ENCODE data around the gene PPM1K.

Gene PPM1K

DNA sequence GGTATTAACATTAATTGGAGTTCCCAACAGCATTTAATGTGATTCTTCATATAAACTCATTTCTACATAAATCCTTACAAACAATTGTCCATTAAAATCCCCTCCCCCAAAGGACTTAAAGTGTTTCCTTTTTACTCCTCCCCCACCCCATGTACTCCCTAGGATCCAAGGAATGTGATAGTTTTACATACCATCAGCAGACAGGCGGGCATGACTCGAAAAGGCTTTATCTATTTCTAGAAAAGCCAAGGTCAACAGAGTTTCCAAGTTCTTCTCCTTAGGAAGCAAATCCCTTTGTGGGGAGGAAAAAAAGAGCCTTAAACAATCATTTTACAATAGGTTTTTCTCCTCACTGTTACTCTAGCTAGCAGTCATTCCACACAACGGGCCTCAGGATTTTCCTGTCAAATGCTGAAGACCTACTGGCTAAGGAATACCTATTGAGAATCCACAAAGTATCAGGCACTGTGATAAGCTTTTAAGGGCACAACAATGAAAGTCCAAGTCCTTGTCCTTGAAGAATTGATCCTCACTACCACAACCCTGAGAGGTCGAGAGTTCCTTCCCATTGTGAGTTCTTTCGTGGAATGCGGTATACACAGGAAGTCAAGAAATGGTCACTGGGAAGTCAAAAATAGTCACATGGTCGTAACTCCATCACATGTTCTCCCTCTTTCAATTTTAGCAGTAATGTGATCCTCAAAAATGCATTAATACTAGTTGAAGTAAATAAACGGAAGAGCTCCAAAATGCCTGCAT lies 7.2 kb downstream of the PPM1K start:
- no peak for DNase-seq

DNA sequence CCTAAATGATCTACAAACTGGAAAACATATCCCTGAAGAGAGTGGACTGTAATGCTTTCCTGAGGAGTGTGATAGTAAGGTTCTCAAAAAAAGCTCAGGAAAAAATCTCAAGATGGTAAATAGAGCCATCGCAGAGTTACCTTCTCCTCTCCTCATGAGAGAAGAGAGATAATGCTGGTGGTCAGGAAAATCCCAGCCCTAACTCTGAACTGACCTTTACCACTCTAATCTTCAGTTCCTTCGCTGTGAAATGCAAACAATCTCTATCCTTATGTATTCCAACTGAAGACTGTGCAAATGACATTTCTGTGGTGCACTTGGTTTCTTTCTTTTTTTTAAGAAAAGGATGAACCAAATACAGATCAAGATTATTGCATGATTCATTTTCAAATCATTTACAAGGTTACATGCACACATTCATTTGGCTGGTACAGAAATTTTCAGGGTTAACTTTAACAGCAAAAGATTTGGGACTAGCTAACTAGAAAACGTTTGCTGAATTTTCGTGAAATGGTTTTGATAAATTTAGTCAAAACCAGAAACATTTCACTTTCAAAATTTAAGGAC lies 8.3 kb downstream of the PPM1K start:
- no peak for DNase-seq

DNA sequence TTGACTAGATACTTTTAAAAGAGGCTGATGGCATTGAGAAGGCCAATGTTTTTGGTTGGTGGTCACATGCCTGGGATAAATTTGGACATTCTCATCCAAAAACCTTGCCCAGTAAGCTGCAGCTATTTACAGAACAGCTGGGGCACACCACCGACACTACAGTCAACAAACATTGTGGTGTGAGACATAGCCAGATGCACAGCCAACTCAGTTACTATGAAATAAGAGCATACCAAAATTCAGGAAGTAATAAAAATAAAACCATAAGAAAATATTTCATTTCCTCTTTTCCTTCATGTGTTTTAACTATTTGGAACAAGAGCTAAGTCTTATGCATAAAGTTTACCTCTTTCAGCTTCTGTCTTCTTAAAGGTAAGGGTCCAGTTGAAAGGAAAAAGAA lies 8.8 kb downstream of the PPM1K start:
- DNase-seq: no peak

DNA sequence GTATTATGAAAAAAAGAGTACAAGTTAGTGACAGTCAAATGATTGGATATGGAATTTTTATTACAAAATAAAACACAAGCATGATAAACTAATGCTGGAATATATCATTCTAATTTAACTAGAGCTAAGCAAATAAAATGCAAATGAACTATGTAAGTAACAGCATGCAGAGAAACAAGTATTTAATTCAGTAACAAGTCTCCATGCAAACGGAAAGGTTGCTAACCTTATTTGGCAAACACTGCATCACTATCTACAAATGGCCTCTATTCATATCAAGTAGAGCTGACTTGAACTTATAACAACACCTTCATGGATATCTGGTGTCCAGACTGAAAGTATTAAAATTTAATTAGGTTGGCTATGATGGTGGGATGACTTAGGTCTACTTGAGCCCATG lies 15.4 kb downstream of the PPM1K start:
- DNase-seq: no peak

DNA sequence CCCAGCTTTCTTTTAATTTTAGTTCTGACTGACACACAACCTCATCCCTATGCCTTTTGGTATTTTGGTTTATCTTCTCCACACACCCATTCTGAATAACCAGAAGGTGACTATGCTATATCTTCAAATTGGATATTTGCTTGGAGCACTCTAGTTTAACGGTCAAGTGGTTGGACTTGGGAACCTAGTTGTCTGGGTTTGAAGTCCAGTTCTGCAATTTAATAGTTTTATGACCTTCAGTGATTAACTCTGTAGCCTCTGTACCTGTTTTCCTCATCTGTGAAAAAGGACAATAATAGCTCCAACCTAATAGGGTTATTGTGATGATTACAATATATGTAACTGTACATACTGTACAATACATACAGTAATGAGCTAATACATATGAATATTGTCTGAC lies 20.0 kb downstream of the PPM1K start:
- no peak for DNase-seq

DNA sequence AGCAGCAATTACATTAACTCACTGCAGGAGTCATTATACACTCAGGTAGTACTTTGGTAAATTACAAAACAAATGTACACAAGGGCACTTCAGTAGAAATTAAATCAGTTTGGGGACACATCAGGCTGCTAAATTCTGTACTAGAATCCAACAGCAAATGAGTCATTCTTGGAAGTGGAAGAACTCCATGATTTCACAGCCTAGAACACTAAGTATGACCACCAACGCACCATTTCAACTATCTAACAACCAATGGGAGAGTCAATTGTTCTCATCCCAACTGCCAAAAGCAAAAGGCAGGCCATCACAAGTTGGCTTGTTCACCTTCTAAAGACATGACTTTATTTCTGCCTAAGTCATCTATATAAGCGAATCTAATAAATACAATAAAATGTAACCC lies 26.6 kb downstream of the PPM1K start:
- no peak for DNase-seq

DNA sequence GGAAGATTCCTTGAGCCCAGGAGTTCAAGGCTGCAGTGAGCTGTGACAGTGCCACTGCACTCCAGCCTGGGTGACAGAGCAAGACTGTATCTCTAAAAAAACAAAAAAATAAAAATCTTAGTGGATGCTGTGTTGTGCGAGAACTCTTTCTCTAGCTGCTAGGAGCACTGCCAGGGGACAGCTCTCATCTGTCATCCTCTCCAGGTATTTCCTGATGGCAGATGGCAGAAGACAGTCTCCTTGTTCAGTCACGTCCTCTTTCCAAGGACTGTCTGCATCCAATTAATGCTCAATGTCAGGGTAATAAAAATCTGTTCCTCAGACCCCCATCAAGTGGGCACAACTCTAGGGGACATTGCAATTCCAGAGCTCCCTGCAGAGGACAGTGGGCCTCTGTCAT lies 29.2 kb downstream of the PPM1K start:
- no peak for DNase-seq

DNA sequence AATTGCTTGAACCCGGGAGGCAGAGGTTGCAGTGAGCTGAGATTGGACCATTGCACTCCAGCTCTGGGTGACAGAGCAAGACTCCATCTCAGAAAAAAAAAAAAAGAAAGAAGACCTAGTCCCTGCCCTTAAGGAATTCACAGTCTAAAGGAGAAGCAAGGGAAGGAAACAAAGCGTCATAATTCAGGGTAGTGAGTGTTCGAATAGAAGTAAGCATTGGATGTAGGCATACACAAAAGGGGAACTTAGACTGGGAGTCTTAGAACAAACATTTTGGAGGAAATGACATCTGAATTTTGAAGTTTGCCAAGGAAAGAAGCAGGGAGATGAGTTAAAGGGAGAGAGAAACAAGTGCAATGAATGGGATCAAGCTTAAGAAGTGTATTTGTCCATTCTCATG lies 32.4 kb downstream of the PPM1K start:
- DNase-seq: no peak

DNA sequence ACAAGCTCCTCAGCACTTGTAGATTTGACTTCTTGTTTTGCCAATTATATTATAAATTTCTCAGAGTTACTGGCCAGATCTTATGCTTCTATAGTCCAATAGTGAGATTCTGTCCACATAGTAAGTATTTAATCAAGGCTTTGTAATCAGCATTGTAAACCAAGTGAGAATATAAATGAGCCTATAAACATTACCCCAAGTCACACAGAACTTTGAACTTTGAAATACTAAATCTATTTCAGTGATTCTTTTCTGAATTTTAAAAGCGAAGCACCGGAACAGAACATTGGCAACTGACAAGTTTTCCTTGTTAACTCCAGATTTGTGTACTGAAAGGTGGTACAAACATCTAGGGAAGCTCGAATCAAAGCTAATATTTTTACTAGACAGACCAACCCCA lies 37.2 kb downstream of the PPM1K start:
- no peak for DNase-seq

DNA sequence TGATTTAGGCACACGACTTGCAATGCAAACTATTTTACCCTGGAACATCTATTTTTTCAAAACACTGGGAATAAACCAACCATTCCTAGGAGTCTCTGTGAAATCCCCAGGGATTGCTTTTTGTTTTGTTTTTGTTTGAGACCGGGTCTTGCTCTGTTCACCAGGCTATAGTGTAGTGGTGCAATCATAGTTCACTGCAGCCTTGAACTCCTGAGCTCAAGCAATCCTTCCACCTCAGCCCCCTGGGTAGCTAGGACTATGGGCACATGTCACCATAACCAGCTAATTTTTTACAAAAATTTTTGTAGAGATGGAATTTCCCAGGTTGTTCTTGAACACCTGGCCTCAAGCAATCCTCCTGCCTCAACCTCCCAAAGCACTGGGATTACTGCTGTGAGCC lies 37.8 kb downstream of the PPM1K start:
- no peak for DNase-seq

DNA sequence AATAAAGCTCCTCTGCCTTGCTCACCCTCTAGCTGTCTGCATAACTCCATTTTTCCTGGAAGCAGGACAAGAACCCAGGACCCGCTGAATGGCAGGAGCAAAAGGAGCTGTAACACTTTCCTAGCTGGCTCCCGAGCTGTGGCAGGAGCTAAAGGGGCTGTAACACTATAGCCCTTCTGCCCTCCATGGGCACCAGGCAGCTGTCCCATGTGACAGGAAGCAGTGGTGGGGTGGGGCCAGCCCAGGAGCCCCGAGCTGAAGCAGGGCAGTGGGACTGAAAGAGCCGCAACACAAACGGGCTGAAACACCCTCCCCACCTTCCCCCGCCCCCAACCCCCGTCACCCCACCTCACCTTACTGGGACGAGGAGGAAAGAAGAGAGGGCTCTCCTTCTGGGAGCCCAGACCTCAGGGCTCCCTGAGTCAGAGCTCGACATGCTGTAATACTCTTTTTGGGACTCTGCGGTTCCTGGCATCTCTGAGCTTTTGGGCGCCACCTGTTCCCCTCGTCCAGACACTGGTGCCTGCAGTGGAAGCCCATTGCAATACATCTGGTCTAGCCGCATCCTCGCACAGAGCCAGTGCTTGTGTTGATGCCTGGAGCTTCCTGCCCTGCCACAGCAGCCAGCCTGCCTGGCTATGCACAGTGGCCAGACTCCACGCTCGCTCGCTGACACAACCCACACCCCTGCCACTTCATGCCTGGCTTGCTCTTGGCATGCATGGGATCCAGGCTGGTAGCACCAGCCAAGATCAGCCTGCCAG lies 39.4 kb downstream of the PPM1K start:
- peak; percentile 11 for DNase-seq

DNA sequence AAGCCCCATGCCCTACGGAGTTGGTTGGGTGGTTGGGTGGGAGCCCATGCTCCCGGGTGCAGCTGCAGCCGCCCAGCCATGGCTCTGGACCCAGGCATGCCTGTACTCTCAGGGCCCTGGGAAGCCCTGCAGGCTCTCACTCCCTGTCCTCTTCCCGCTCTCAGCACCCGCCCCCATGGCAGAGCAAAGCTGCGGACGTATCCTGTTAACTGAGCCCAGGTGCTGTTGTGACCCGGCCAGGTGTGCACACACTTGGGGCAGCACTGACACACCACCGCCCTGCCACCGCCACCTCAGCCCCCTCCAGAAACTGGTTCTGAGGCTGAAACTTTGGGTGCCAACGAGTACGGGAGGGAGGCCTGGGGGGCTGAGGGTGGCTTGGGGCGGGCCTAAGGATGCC lies 40.3 kb downstream of the PPM1K start:
- no peak for DNase-seq

DNA sequence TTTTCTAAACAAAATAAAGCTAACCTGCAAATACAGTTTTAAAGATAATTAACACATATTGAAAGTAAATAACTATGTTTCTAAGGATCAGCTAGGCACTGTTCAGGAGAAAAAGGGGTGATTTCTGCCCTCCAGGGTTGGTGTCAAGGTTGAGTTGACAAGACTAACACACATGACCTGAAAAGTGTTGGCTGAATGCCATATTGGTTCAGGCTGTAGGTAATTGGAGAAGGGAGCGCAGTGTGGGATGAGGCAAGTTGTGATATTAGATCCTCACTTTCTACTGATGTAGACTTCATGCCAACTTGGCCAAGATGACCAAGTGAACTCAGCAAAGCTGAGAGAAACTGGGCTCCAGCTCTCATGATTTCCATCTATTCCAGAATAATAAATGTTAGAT lies 42.2 kb downstream of the PPM1K start:
- DNase-seq: no peak

DNA sequence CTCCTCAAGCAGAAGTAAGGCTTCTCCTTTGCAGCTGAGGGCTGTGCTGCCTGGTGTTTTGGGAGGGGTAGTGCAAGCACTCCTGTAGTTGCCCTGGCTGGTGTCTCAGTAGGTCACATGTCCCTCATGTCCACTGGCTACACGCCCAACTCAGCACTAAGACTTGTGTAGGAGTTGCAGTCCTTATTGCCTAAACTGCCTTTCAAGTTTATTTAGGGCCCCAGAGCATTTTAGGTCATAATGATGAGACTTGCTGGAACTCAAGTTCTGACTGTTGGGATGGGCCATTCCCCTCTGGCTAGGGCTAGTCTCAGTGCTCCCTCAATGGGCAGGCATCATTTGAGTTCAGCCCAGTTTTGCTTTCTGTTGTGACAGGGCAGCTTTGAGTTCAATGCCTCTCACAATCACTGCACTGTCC lies 44.1 kb downstream of the PPM1K start:
- no peak for DNase-seq

DNA sequence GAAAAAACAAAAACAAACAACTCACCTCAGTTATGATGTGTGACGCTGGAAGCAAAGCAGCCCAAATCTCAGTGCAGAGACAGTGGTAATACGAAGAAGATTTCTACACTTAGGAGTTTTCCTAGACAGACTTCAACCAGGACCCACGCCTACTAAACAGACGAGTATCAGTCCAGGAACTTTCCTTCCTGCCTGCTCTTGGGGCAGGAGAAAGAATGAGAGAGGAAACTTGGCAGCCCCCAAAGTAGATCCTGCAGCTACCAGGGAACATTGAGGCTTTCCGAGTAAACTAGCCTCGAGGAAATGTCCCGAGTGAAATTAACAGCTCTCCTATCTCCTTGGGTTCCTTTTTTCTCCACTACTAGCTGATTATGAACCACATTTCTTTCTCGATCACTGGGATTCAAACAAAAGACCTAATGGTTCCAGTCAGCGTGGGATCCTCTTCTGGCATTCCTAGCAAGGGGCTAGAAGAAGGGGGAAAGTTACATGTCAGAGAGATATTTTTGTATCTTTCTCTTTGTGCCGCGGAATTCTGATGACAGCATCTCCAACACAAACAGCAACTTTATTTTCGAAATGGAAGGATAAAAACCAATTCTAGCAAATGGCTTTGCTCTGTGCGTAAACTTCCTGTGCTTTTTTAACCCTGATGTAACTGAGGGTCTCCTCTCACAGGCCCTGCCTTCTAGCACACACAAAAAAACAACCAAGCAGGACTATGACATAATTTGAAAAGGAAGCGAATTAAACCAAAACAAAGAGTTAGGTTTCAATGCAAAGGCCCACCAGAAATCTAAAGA lies 53.2 kb downstream of the PPM1K start:
- no peak for DNase-seq

DNA sequence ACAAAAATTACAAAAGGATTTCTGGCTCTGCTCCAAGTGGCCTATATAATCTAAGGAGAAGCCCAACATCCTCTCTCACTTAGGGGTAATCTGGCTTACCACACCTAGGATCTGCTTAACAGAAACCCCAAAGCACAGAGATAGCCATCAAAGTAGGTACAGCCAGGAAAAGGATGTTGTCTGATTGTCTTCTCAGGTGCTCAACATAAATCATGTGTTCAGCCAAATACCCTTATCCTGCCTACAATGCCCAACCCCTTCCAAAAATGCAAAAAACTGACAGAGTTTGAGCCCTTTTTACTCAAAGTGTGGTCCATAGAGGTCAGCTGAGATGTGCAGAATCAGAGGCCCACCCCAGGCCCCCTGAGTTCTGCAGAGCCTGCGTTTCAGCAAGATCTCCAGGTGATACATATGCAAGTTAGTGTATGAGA lies 53.9 kb downstream of the PPM1K start:
- no peak for DNase-seq

DNA sequence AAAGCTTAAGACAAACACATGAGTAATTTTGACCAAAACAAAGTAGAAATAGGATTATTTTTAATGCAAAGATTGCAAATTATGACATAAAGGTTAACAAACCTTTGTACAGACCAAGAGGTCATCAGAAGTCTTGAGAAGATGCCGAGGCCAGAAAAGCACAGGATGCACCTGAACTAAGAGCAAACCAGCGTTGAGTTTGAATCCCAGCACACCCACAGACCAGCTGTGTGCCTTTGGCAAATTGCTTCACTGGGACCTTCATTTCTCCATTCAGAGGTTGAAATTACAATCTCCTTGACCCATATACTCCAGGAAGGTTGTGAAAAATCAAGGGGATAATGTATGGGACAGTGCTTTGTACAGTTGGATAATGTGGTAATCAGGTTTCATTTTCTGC lies 56.6 kb downstream of the PPM1K start:
- no peak for DNase-seq

DNA sequence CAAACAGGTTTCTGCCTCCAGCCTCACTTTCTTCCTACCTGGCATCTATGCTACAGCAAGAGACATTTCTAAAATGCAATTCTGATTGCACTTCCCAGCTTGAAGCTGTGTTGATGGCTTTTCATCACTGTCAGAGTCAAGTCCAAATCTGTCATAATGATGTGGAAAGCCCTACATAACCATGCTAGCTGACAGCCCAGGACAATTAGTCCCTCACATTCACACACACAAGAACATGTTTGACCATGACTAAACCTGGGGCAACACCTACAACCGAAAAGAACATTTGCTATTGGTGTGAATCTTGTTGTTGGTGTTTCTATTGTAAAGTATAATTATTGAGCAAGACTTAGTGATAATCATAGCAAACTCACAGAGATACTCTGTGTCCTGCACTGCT lies 58.2 kb downstream of the PPM1K start:
- DNase-seq: no peak

DNA sequence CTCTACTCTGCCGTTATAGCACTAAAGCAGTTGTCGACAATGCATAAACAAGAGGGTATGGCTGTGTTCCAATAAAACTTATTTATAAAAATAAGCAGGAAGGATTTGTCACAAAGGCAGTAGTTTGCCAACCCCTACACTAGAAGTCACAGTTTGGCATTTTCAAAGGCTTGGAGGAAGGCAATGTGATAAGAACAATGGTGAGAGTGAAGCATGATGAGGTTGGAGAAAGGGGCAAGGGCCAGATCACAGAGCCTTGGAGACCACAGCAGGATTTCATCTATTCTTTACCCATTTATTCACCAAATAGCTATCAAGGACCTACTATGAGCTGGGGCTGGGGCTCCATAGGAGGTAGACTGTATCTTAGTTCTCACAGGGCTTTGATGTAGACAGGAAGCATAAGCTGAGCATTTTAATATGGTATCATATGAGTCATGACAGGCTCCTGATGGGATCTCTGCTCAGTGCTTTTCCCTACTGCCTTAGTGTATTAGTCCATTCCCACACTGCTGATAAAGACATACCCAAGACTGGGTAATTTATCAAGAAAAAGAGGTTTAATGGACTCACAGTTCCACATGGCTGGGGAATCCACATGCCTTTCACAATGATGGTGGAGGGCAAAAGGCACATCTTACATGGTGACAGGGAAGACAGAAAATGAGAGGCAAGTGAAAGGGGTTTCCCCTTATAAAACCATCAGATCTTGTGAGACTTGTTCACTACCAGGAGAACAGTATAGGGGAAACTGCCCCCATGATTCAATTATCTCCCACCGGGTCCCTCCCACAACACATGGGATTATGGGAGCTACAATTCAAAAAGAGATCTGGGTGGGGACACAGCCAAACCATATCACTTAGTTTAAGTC lies 58.9 kb downstream of the PPM1K start:
- DNase-seq: no peak

DNA sequence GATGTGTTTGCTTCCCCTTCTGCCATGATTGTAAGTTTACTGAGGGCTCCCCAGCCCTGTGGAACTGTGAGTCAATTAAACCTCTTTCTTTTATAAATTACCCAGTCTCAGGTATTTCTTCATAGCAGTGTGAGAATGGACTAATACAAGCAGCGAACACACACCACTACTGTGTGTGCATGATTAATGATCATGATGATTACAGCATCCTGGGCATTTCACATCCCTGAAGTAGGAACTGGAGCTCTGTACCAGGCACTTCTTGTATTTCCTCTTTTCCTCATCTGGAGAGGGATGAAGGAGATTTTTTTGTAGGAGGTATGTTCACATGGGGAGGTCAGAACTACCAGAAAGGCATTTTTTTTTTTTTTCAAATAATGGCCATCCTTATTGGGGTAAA lies 60.8 kb downstream of the PPM1K start:
- DNase-seq: no peak

DNA sequence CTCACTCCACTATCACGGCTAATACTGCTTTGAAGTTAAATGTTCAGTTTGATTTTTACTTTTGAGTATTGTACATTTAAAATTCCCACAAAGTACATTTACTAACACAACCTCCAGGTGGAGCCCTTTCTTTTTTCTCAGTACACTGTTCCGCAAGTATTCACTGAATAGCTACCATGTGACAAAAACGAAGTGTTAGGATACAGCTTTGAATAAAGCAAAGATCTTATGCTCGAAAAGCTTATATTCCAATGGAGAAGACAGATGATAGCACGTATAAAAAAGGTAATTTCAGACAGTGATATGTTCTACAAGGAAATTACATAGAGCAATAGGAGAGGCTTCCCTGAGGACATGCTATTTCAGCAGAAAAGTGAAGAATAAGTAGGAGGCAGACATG lies 65.3 kb downstream of the PPM1K start:
- no peak for DNase-seq

DNA sequence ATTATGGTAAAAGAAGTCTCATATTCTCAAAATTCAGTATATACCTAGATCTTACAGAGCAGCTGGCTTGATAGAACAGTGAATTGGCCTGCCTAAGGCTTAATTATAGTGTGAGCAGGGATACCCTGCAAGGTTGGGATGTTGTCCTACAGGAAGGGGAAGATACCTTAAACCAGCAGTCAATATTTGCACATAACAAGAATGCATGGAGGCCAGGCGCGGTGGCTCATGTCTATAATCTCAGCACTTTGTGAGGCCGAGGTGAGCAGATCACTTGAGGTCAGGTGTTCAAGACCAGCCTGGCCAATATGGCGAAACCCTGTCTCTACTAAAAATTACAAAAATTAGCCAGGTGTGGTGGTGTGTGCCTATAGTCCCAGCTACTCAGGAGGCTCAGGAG lies 67.2 kb downstream of the PPM1K start:
- DNase-seq: no peak

Measured in stimulated activated CD4-positive, alpha-beta T cell treated with anti-CD3 and anti-CD28 coated beads, Interleukin-12 subunit alpha, Interleukin-12 subunit beta, amount 100 ng/mL, for 4 hours (primary cell).